ENCODE measurements around the gene SRGAP2.
A peak's percentile ranks its signal among the peaks of the same experiment; 100 is the strongest.
"Not testable (repeated sequence)": the region's sequence is repeated elsewhere in the genome, so short reads cannot be mapped to it uniquely, and the experiment has no call there.

The SRGAP2 gene

GRCh38 chr1:206203364-206204158, at the start of gene SRGAP2:
SRGAP2 (plus strand) TSS chr1:206203541; CDS start chr1:206205971, 2,430 bp downstream.
- peak; percentile 21 for DNase-seq (ENCODE audit: low read depth, low spot score)

GRCh38 chr1:206167350-206168029, 35.9 kb upstream of the SRGAP2 start:
- not testable (repeated sequence) for DNase-seq (ENCODE audit: low read depth, low spot score)

- not testable (repeated sequence) for DNase-seq (ENCODE audit: low read depth, low spot score)
These were observed 33.5 kb upstream of the SRGAP2 start for GRCh38 chr1:206169794-206170193.

GRCh38 chr1:206173110-206173719, 30.1 kb upstream of the SRGAP2 start:
- DNase-seq (ENCODE audit: low read depth, low spot score): not testable (repeated sequence)

- not testable (repeated sequence) for DNase-seq (ENCODE audit: low read depth, low spot score)
These were observed 29.0 kb upstream of the SRGAP2 start for GRCh38 chr1:206174182-206174868.

GRCh38 chr1:206175459-206176113, 27.8 kb upstream of the SRGAP2 start:
- not testable (repeated sequence) for DNase-seq (ENCODE audit: low read depth, low spot score)

GRCh38 chr1:206176114-206176502, 27.2 kb upstream of the SRGAP2 start:
- DNase-seq (ENCODE audit: low read depth, low spot score): not testable (repeated sequence)

- DNase-seq (ENCODE audit: low read depth, low spot score): not testable (repeated sequence)
These were observed 25.0 kb upstream of the SRGAP2 start for GRCh38 chr1:206178061-206178989.

- DNase-seq (ENCODE audit: low read depth, low spot score): not testable (repeated sequence)
These were observed 23.7 kb upstream of the SRGAP2 start for GRCh38 chr1:206179666-206180065.

- not testable (repeated sequence) for DNase-seq (ENCODE audit: low read depth, low spot score)
These were observed 20.7 kb upstream of the SRGAP2 start for GRCh38 chr1:206182368-206183317.

- not testable (repeated sequence) for DNase-seq (ENCODE audit: low read depth, low spot score)
These were observed 19.6 kb upstream of the SRGAP2 start for GRCh38 chr1:206183788-206184187.

GRCh38 chr1:206185778-206186177, 17.6 kb upstream of the SRGAP2 start:
- not testable (repeated sequence) for DNase-seq (ENCODE audit: low read depth, low spot score)

- not testable (repeated sequence) for DNase-seq (ENCODE audit: low read depth, low spot score)
These were observed 16.5 kb upstream of the SRGAP2 start for GRCh38 chr1:206186826-206187225.

- not testable (repeated sequence) for DNase-seq (ENCODE audit: low read depth, low spot score)
These were observed 8.2 kb upstream of the SRGAP2 start for GRCh38 chr1:206195182-206195581.

- not testable (repeated sequence) for DNase-seq (ENCODE audit: low read depth, low spot score)
These were observed 6.5 kb upstream of the SRGAP2 start for GRCh38 chr1:206196748-206197424.

- DNase-seq (ENCODE audit: low read depth, low spot score): peak; percentile 99
These were observed 465 bp upstream of the SRGAP2 start, which contains the start of gene FAM72A for GRCh38 chr1:206202789-206203363. FAM72A (minus strand) TSS chr1:206202839; CDS start chr1:206202025, 814 bp downstream.

GRCh38 chr1:206204159-206204511, 794 bp downstream of the SRGAP2 start:
- DNase-seq (ENCODE audit: low read depth, low spot score): not testable (repeated sequence)

- not testable (repeated sequence) for DNase-seq (ENCODE audit: low read depth, low spot score)
These were observed 1.5 kb downstream of the SRGAP2 start for GRCh38 chr1:206204871-206205270.
